Hepatocyte (in vitro differentiated cells): ENCODE measurements around the gene SLC2A10. TPM values are rescaled to one million over a fixed set of nuclear protein-coding genes. Genes with fewer than 3 reads are reported as not detected.

Source experiments
- DNase-seq: peaks from one replicate; pipeline ENCODE4 v3.0.0-alpha.2; 2016; ENCODE audit warnings: low spot score
- H2AFZ ChIP-seq: fragments of 200-600 bp; sonication (generic); 2 replicates; pipeline ENCODE4 v1.6.0; 2016; ENCODE audit warnings: antibody characterized with exemption, mild to moderate bottlenecking
- H3K27ac ChIP-seq: fragments of 200-600 bp; sonication (generic); 2 replicates; pipeline ENCODE4 v1.5.1; 2016; ENCODE audit warnings: mild to moderate bottlenecking
- H3K27me3 ChIP-seq: fragments of 200-600 bp; sonication (generic); 2 replicates; pipeline ENCODE4 v1.6.1; 2016
- H3K36me3 ChIP-seq: fragments of 200-600 bp; sonication (generic); replicated peaks from 2 replicates; pipeline ENCODE4 v1.5.1; 2016; ENCODE audit warnings: low read depth; ENCODE audit not compliant: insufficient read depth
- H3K4me1 ChIP-seq: fragments of 200-600 bp; sonication (generic); 2 replicates; pipeline ENCODE4 v1.5.1; 2016; ENCODE audit warnings: mild to moderate bottlenecking, moderate library complexity; ENCODE audit not compliant: insufficient read depth
- H3K4me2 ChIP-seq: fragments of 200-600 bp; sonication (generic); 2 replicates; pipeline ENCODE4 v1.6.0; 2016
- H3K4me3 ChIP-seq: fragments of 200-600 bp; sonication (generic); 2 replicates; pipeline ENCODE4 v1.5.1; 2016; ENCODE audit warnings: mild to moderate bottlenecking
- H3K79me2 ChIP-seq: fragments of 200-600 bp; sonication (generic); 2 replicates; pipeline ENCODE4 v1.6.0; 2017; ENCODE audit warnings: mild to moderate bottlenecking
- H3K9me2 ChIP-seq: fragments of 200-600 bp; sonication (generic); replicated peaks from 2 replicates; pipeline ENCODE4 v1.6.0; 2017; ENCODE audit warnings: mild to moderate bottlenecking; ENCODE audit not compliant: insufficient read depth
- H3K9me3 ChIP-seq: fragments of 200-600 bp; sonication (generic); 2 replicates; pipeline ENCODE4 v1.5.1; 2016; ENCODE audit warnings: low read depth, mild to moderate bottlenecking
- H4K20me1 ChIP-seq: fragments of 200-600 bp; sonication (generic); 2 replicates; pipeline ENCODE4 v1.6.0; 2016; ENCODE audit warnings: mild to moderate bottlenecking; ENCODE audit not compliant: insufficient read depth, poor library complexity, severe bottlenecking
- CTCF ChIP-seq: fragments of 200-600 bp; sonication (generic); IDR thresholded peaks from 2 replicates; pipeline ENCODE4 v1.5.1; 2016; ENCODE audit warnings: antibody characterized with exemption, mild to moderate bottlenecking; ENCODE audit not compliant: poor library complexity
- EZH2 ChIP-seq: fragments of 200-600 bp; sonication (generic); IDR thresholded peaks from 2 replicates; pipeline ENCODE4 v1.6.1; 2016; ENCODE audit warnings: antibody characterized with exemption, mild to moderate bottlenecking, borderline replicate concordance
- EZH2phosphoT487 ChIP-seq: fragments of 200-600 bp; sonication (generic); IDR thresholded peaks from one replicate; pipeline ENCODE4 v1.6.1; 2018; ENCODE audit warnings: antibody characterized with exemption, mild to moderate bottlenecking, low read depth, moderate library complexity; ENCODE audit not compliant: unreplicated experiment, severe bottlenecking
- WGBS: methylation state at CpG from one replicate; pipeline ENCODE4 v1.1.6; 2016; ENCODE audit warnings: low lambda C conversion rate; ENCODE audit errors: missing lambda C conversion rate; 5-methylcytosine and 5-hydroxymethylcytosine counted together
- polyA plus RNA-seq: library from polyadenylated mRNA; unstranded; fragments of >200 nt; fragmentation: Nextera tagmentation; extraction: Ambion mirVana; gene quantifications from 2 replicates; pipeline ENCODE4 v1.2.1, GENCODE V29; 2016
- total RNA-seq: library from RNA; depleted of rRNA; stranded (reverse); fragments of >200 nt; gene quantifications from 2 replicates; pipeline ENCODE4 v1.2.3, GENCODE V29; 2014

SLC2A10 gene
- total and polyA plus RNA-seq, 2 experiments from 2014 or later = 23.4 to 37.2 TPM

- Histone ChIP-seq H3K9me2 (no peaks in the 10 kb centered on the region), H3K9me3 (no peaks in the 10 kb centered on the region), H3K4me3 (peak within 1 kb of the TSS; percentile 39), H3K27me3 (no peaks in the 10 kb centered on the region), H2AFZ (peak within 1 kb of the TSS; percentile 31), H3K4me2 (peak within 1 kb of the TSS; percentile 92), H3K36me3 (no peaks in the 10 kb centered on the region), H4K20me1 (no peaks in the 10 kb centered on the region), H3K79me2 (peaks cover 42% of the 10 kb centered on the region), H3K27ac (peak within 1 kb of the TSS; percentile 90), H3K4me1 (peaks cover 9% of the 10 kb centered on the region)
- under 1% methylated on average over 60 of the region's 71 CpGs for WGBS
- DNase-seq = peak; percentile 99
- TF ChIP-seq EZH2phosphoT487 = no peak
- TF ChIP-seq CTCF = no peak
- TF ChIP-seq EZH2 = no peak
These were observed 20.2 kb upstream of the SLC2A10 start, which contains the start of gene TP53RK for GRCh38 chr20:46689082-46689753. Gene TP53RK (minus strand): TSS chr20:46689444. CDS start chr20:46689414, 30 bp downstream.

GRCh38 chr20:46689754-46690085 is 19.7 kb upstream of the SLC2A10 start:
- Histone ChIP-seq H3K9me2 (no peaks in the 10 kb centered on the region), H2AFZ (peak overlapping the region; percentile 31), H3K27me3 (no peaks in the 10 kb centered on the region), H3K27ac (peak overlapping the region; percentile 77), H3K4me2 (peak overlapping the region; percentile 71), H3K4me3 (peak overlapping the region; percentile 6), H3K9me3 (no peaks in the 10 kb centered on the region), H3K36me3 (no peaks in the 10 kb centered on the region), H3K79me2 (peaks cover 40% of the 10 kb centered on the region), H3K4me1 (peaks cover 9% of the 10 kb centered on the region), H4K20me1 (no peaks in the 10 kb centered on the region)
- no peak for DNase-seq
- WGBS = 2% methylated on average over 12 of the region's 12 CpGs
- no peak for TF ChIP-seq EZH2phosphoT487

- Histone ChIP-seq H3K79me2 (peaks cover 33% of the 10 kb centered on the region), H4K20me1 (no peaks in the 10 kb centered on the region), H3K4me1 (peaks cover 10% of the 10 kb centered on the region), H3K27ac (peak overlapping the region; percentile 77), H3K4me3 (peak overlapping the region; percentile 6), H3K36me3 (no peaks in the 10 kb centered on the region), H3K27me3 (no peaks in the 10 kb centered on the region), H3K4me2 (peak overlapping the region; percentile 71), H3K9me2 (no peaks in the 10 kb centered on the region), H3K9me3 (no peaks in the 10 kb centered on the region), H2AFZ (peak overlapping the region; percentile 31)
- DNase-seq = no peak
- WGBS = 68% methylated on average over 13 of the region's 13 CpGs
- TF ChIP-seq CTCF (no peak), EZH2phosphoT487 (no peak), EZH2 (no peak)
These were observed 19.0 kb upstream of the SLC2A10 start for GRCh38 chr20:46690219-46691106.

GRCh38 chr20:46691196-46691595 is 18.3 kb upstream of the SLC2A10 start:
- peaks cover 13% of the 10 kb centered on the region for H3K4me1 ChIP-seq
- no peaks in the 10 kb centered on the region for H3K9me2 ChIP-seq
- H3K9me3 ChIP-seq = no peaks in the 10 kb centered on the region
- peaks cover 25% of the 10 kb centered on the region for H3K79me2 ChIP-seq
- DNase-seq = no peak
- no peak overlapping the region for H3K4me3 ChIP-seq
- TF ChIP-seq CTCF = no peak
- TF ChIP-seq EZH2 = no peak
- TF ChIP-seq EZH2phosphoT487 = no peak
- 91% methylated on average over 4 of the region's 4 CpGs for WGBS
- no peaks in the 10 kb centered on the region for H3K27me3 ChIP-seq
- no peak overlapping the region for H2AFZ ChIP-seq
- no peak overlapping the region for H3K27ac ChIP-seq
- no peak overlapping the region for H3K4me2 ChIP-seq
- H4K20me1 ChIP-seq = no peaks in the 10 kb centered on the region
- H3K36me3 ChIP-seq = no peaks in the 10 kb centered on the region
